Body of pancreas (tissue), 4 donors: Measurements from ENCODE around the gene IFNGR2. TPM values are rescaled to one million over a fixed set of nuclear protein-coding genes. Genes with fewer than 3 reads are reported as not detected.
"Not testable (repeated sequence)": the region's sequence is repeated elsewhere in the genome, so short reads cannot be mapped to it uniquely, and the experiment has no call there.

Experiments used
- ATAC-seq: fragments of 150-250 bp; one replicate; pipeline ENCODE4 v1.9.1; 2016
- DNase-seq, 4 donors: peaks; one replicate each; pipeline ENCODE4 v3.0.0-alpha.2; 2019
- H3K27ac ChIP-seq, 4 donors: fragments of 200-600 bp; sonication (generic); 1 replicate in 3 of 4; 2 replicates in 1 of 4; pipeline versions ENCODE4 v1.5.1 to v1.6.1; 2016 to 2019; ENCODE audit warnings: mild to moderate bottlenecking in 1 of 4, mixed read lengths in 1 of 4, moderate library complexity in 1 of 4
- H3K27me3 ChIP-seq, 2 donors: fragments of 200-600 bp; sonication (generic); one replicate each; pipeline ENCODE4 v1.6.0; 2016; ENCODE audit warnings: mild to moderate bottlenecking in 1 of 2
- H3K36me3 ChIP-seq, 2 donors: fragments of 200-600 bp; sonication (generic); replicated peaks in 1 of 2; 2 replicates each; pipeline ENCODE4 v1.5.1; 2016; ENCODE audit warnings: low read depth in 2 of 2; ENCODE audit not compliant: insufficient read depth in 1 of 2
- H3K4me1 ChIP-seq: fragments of 200-600 bp; sonication (generic); one replicate; pipeline ENCODE4 v1.6.0; 2016
- H3K4me3 ChIP-seq, 2 donors: fragments of 200-600 bp; sonication (generic); 1 replicate in 1 of 2; 2 replicates in 1 of 2; pipeline ENCODE4 v1.5.1; 2016 to 2019
- H3K9me3 ChIP-seq, 3 donors: fragments of 200-600 bp; sonication (generic); 1 replicate in 2 of 3; 2 replicates in 1 of 3; pipeline ENCODE4 v1.5.1; 2016
- CTCF ChIP-seq, 7 experiments: fragments of 450-650 bp in 4 of 7; fragments of 200-600 bp in 3 of 7; sonication (generic) in 3 of 7; IDR thresholded peaks; one replicate each; pipeline ENCODE4 v1.5.1; 2016 to 2019; ENCODE audit warnings: antibody characterized with exemption in 7 of 7
- POLR2A ChIP-seq, 3 donors: fragments of 450-650 bp; IDR thresholded peaks; one replicate each; pipeline ENCODE4 v1.6.1; 2016; ENCODE audit warnings: antibody characterized with exemption in 3 of 3, mild to moderate bottlenecking in 2 of 3
- WGBS, 2 donors: methylation state at CpG; one replicate each; pipeline ENCODE4 v1.1.5; 2017; 5-methylcytosine and 5-hydroxymethylcytosine counted together
- intact Hi-C: fragments of 100-400 bp; cut with DNase I; formaldehyde crosslinking; loops from one replicate; pipeline ENCODE4 v1.15.1; 2023
- total RNA-seq, 2 donors: library from RNA; depleted of rRNA; stranded (reverse); fragments of >200 nt; gene quantifications; one replicate each; pipeline ENCODE4 v1.1.0, GENCODE V29; 2016

IFNGR2 gene
- total RNA-seq, 2 donors from 2014 or later: 30.4 to 32.3 TPM

GRCh38 chr21:33411949-33412430 lies 8.8 kb downstream of the IFNGR2 start:
- H3K27me3 ChIP-seq: no peaks in the 10 kb centered on the region
- 58 to 60% methylated on average over 8 of the region's 8 CpGs for WGBS, 2 donors
- DNase-seq (peak in 2 of 4 donors; percentile 38 to 52), ATAC-seq (peak; percentile 56)
- no peaks in the 10 kb centered on the region for H3K36me3 ChIP-seq
- H3K9me3 ChIP-seq: no peaks in the 10 kb centered on the region
- peaks cover 29% of the 10 kb centered on the region for H3K4me1 ChIP-seq
- no peak overlapping the region for H3K4me3 ChIP-seq
- peak overlapping the region in 3 of 4 donors; percentile 52 to 76 (median 54) for H3K27ac ChIP-seq
- TF ChIP-seq POLR2A (IDR thresholded peaks at IDR 0.05): no peak
- TF ChIP-seq CTCF (IDR thresholded peaks at IDR 0.05): no peak
- intact Hi-C loops: no loop called here

- intact Hi-C loops, H3K9me3 ChIP-seq, ATAC-seq, H3K4me3 ChIP-seq, H3K36me3 ChIP-seq, DNase-seq, H3K27me3 ChIP-seq: not testable (repeated sequence)
- WGBS, 2 donors: 83 to 84% methylated on average over 12 of the region's 12 CpGs
- H3K27ac ChIP-seq: peak overlapping the region in 3 of 4 donors; percentile 52 to 76 (median 54)
- peaks cover 33% of the 10 kb centered on the region for H3K4me1 ChIP-seq
These were observed 9.2 kb downstream of the IFNGR2 start for GRCh38 chr21:33412439-33412831.

- peak overlapping the region; percentile 28 to 76 (median 53) for H3K27ac ChIP-seq
- no peaks in the 10 kb centered on the region for H3K36me3 ChIP-seq
- intact Hi-C loops: no loop called here
- DNase-seq (peak in 1 of 4 donors; percentile 25), ATAC-seq (peak; percentile 39)
- no peaks in the 10 kb centered on the region for H3K9me3 ChIP-seq
- peaks cover 35% of the 10 kb centered on the region for H3K4me1 ChIP-seq
- H3K27me3 ChIP-seq: no peaks in the 10 kb centered on the region
- no peak overlapping the region for H3K4me3 ChIP-seq
- TF ChIP-seq POLR2A (IDR thresholded peaks at IDR 0.05) (no peak), CTCF (IDR thresholded peaks at IDR 0.05) (no peak)
- WGBS, 2 donors: 23 to 33% methylated on average over 9 of the region's 9 CpGs
These were observed 9.8 kb downstream of the IFNGR2 start for GRCh38 chr21:33412832-33413519.

GRCh38 chr21:33414068-33414467 lies 10.9 kb downstream of the IFNGR2 start:
- H3K27ac ChIP-seq: peak overlapping the region in 2 of 4 donors; percentile 52 to 76
- peaks cover 35% of the 10 kb centered on the region for H3K4me1 ChIP-seq
- intact Hi-C loops: no loop called here
- DNase-seq (no peak), ATAC-seq (no peak)
- no peaks in the 10 kb centered on the region for H3K36me3 ChIP-seq
- no peaks in the 10 kb centered on the region for H3K27me3 ChIP-seq
- no peak for TF ChIP-seq POLR2A (IDR thresholded peaks at IDR 0.05)
- H3K9me3 ChIP-seq: no peaks in the 10 kb centered on the region
- H3K4me3 ChIP-seq: no peak overlapping the region
- WGBS, 2 donors: 85 to 92% methylated on average over 14 of the region's 14 CpGs

GRCh38 chr21:33414926-33415325 lies 11.7 kb downstream of the IFNGR2 start:
- H3K4me1 ChIP-seq: peaks cover 35% of the 10 kb centered on the region
- H3K27ac ChIP-seq: no peak overlapping the region
- no peak overlapping the region for H3K4me3 ChIP-seq
- DNase-seq (no peak), ATAC-seq (no peak)
- H3K9me3 ChIP-seq: no peaks in the 10 kb centered on the region
- H3K27me3 ChIP-seq: no peaks in the 10 kb centered on the region
- WGBS, 2 donors: 87 to 94% methylated on average over 11 of the region's 11 CpGs
- H3K36me3 ChIP-seq: no peaks in the 10 kb centered on the region
- intact Hi-C loops: no loop called here
- TF ChIP-seq CTCF (IDR thresholded peaks at IDR 0.05): no peak
- no peak for TF ChIP-seq POLR2A (IDR thresholded peaks at IDR 0.05)
